Activated CD4-positive, CD25-positive, alpha-beta regulatory T cell (primary cell): Measurements from ENCODE around the gene ABITRAM.
A peak's percentile ranks its signal among the peaks of the same experiment; 100 is the strongest.
"Not testable (repeated sequence)": the region's sequence is repeated elsewhere in the genome, so short reads cannot be mapped to it uniquely, and the experiment has no call there.

ENCODE experiments used
- DNase-seq, 4 experiments: peaks; one replicate each; lab custom pipeline; 2025; lab: John Stamatoyannopoulos, UW

The ABITRAM gene

DNA sequence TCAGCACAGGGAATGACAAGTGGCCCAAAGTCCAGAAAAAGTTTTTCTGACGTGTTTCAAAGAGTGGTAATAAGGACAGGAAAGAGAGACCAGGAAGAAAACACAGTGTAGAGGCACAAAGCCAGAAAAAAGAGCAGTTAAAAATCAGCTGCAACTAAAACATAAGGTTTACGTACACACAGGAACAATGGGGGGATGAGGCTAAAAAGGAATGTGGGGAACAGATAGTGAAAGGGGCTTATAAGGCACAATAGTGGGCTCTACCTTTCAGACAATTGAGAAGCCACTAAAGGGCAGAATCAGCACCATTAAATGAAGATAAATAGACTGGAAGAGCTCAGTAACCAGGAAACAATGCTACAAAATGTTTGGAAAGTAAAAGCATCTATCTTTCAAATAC, 5.8 kb upstream of the ABITRAM start:
- no peak for DNase-seq

DNA sequence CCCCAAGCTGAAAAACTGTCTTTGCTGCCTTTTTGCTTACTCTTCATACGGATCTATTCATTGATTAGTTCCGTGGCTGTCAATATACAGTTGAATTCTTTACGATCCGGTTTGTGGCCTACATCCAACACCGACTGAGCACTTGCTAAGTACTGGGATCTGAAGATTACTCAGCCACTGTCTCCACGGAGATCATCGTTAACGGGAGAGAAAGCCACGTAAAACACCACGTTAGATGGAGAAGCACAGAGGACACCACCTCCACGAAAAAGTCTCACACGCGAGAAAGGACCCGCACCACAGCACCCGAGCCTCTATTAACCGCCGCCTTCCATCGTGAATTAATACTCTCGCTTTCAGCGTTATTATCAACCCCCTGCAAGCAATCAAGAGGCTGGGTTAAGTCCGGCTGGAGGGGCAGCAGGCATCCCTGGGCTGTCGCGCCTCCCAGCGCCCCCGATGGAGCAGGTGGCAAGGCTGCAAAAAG, 926 bp upstream of the ABITRAM start:
- DNase-seq = no peak

DNA sequence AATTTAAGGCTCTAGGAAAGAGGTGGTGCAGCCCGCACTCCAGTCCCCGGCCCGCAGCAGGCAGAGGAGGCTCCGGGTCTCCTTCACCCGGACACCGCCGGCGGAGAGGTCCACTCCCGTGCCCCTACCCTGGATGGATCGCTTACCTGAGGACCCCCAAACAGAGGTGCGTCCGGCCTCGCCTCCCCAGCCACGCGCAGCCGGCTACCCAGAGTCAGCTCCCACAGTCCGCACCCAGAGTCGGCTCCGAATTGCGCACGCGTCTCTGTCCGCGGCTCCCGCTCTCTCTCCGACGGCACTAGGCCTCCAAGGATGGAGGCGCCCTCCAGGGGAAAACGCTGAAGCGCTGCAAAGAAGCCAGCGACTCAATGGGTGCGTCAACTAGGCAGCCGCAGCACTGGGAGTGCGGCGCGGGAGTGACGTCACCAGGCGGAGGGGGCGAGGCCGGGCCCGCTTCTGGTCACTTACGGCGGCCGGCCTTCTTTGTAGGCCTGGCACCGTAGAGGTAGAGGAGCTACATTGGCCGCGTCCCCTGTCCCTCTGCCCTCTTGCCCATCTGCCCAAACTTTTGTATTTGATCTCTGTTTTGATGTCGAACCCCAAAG, 380 bp upstream of the ABITRAM start, which contains the start of gene ELP1:
ELP1 (minus strand) TSS at position 407 of the 605 bp plus-strand sequence. CDS start 2,978 bp downstream, outside the sequence.
- DNase-seq = peak; percentile 73 to 84 (median 81)

DNA sequence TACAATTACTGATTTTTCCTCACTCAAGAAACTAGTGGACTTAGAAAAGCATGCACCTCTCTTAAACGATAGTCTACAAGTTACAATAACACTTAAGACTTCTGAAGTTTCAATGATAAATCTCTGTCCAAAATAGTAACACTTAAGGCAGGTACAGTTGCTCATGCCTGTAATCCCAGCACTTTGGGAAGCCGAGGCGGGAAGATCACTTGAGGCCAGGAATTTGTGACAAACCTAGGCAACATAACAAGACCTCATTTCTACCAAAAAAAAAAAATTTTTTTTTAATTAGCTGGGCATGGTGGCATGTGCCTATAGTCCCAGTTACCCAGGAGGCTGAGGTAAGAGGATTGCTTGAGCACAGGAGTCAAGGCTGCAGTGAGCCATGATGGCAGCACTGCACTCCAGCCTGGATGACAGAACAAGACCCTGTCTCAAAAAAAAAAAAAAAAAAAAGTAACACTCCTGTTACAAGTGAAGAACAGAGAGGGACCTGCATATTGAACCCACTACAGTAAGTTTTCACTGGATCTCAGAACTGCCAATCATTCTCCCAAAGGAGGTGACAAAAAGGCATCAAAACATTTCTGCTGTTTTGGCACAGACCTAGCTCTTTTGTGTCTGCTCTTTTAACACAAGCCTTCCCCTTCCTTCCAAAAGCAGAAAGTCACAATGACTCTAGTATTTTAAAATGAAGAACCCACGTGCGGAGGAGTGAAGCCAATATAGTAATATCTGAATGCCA, 3.5 kb downstream of the ABITRAM start:
- DNase-seq = no peak

- no peak for DNase-seq
These were observed 5.8 kb downstream of the ABITRAM start for GRCh38 chr9:108939975-108940374.

- no peak for DNase-seq
These were observed 16.0 kb downstream of the ABITRAM start for GRCh38 chr9:108950168-108950567.

GRCh38 chr9:108951578-108951977, 17.4 kb downstream of the ABITRAM start:
- DNase-seq = no peak

GRCh38 chr9:108953983-108954574, 19.9 kb downstream of the ABITRAM start:
- no peak for DNase-seq

DNA sequence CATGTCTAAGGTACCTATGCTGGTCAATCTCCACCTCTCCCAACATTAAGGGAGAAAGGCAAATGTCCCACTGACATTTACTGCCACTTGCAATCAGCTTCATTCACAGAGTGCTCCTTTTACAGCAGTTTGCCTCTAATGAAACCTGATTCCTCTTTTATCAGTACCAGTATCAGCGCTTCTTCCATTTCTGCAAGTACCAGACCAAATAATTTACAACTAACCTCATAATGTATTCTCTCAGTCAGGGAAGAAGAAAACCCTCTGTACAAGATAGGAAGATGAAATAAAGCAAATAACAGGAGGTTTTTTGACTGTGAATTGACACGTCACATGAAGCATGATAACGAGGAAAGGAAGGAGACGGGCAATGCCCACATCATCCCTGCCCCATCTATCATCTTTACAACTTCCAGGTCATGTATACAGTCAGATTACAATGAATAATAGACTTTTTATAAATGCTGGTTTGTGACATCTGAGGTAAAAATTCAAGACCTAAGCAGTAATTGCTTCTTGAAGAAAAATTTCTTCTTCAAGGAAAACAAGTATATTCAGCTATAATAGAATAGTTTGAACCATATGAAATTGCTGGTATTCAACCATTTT, 21.9 kb downstream of the ABITRAM start:
- DNase-seq = no peak

DNA sequence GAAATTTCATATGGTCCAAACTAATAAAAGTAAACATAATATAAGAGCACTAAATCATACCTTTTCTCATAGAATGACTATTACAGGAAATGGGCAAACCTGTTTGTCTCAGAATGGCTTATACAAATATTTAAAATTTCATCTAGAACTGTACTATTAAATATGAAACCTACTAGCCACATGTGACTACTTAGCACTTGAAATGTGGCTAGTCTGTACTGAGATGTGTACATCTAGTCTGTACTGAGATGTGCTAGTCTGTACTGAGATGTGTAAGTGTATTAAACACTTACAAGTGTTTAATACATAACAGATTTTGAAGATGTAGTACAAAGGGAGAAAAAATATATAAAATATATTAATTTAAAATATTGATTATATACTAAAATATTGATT, 22.4 kb downstream of the ABITRAM start:
- no peak for DNase-seq

DNA sequence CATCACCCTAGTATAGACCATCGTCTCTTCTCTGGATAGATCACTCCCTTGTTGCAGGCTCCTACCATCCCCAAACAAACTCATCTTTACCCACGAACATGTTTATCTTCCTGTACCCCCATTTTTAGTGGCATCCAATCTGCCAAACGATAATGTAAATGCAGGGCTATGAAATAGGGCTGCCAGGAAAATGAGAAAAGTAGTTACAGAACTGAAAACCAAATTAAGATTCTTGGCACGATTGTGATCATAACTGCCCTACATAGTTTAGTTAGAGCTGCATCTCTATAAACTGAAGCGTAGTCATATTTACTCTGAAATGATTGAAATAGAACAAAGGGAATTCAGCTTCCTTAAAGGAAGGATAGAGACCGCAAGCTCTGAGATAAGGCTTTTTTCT, 26.1 kb downstream of the ABITRAM start:
- no peak for DNase-seq

- DNase-seq = no peak
These were observed 27.0 kb downstream of the ABITRAM start for GRCh38 chr9:108961151-108961550.

GRCh38 chr9:108963459-108964143, 29.4 kb downstream of the ABITRAM start:
- no peak for DNase-seq

DNA sequence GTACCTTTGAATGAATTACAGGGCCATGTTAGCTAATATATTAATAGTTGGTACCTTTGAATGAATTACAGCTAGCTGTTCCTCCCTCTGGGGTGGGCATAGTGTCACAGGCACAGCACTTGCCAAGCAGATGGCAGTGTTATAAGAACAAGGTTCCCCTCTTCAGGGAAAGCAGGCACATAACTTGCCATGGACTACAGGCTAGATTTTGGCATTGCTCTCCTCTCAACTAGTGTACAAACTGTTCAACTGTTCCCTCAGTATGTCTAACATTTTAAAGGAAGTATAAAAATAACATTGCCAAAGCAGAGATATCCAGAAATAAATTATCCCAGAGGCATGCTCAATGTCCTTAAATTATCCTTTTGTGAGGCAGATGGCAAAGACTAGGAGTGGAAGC, 33.7 kb downstream of the ABITRAM start:
- DNase-seq = no peak

DNA sequence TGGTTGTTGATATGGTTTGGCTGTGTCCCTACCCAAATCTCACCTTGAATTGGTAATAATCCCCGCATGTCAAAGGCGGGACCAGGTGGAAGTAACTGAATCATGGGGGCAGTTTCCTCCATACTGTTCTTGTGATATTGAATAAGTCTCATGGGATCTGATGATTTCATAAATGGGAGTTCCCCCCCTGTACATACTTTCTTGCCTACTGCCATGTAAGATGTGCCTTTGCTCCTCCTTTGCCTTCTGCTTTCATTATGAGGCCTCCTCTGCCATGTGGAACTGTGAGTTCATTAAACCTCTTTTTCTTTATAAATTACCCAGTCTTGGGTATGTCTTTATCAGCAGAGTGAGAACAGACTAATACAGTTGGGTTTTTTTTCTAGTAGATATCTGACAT, 37.2 kb downstream of the ABITRAM start:
- not testable (repeated sequence) for DNase-seq

DNA sequence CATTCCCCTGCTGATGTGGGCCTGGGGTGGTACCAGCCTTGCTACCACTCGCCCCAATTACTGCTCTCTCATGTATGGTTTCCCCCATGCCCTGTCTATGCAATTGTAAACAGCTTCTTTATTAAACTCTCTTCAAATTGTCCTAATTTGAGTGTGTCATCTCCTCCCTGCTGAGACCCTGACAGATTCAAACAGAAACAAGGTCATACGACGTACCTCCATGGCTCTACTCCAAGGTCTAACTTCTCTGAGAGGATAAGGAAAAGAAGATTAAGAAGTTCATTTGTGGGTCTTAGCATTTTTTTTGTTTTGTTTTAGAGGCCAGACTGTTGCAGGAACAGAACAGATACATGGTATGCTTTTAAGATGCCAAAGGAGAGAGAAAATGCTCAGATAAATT, 38.0 kb downstream of the ABITRAM start:
- no peak for DNase-seq

DNA sequence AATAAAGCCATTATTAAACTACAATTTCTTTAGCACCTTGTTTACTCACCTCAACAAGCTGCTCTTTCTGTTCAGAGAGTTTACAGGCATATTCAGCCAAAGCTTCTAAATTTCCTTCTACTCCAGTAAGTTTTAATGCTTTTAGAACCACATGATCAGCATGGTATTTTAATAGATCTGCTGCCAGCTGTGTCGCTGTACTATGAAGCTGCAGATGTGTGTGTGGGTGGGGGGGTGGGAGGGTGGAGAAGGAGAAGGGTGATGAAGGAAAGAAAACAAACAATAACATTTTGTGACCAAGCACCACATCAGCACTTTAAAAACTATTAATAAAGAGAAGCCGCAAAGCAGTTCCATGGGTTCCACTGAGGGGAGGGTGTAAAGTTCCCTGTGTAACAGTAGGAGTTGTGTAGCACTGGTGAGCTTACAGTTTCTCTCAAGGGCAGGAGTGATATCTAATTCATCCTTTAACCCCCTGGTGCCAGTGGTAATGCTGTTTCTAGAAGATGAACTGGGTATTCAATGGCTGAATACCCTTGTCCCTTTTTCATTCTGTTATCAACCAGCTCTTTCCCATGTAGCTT, 38.5 kb downstream of the ABITRAM start:
- DNase-seq = no peak

DNA sequence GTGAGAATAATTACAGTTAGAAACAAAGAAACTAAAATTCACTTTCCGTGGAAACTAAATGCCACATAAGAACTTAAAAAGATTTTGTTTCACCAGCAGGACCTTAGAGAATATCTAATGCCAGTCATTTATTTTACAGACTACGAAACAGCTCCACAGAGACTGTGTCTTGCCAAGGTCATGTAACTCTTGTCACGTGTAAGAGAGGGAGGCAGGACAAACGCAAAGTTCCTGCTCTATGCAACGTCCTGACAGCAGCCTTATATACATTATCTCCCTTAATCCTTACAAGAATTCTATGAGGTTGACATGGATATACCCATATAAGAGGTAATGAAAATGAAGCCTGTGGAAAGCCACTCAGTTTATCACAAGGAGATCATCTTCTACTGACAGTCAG, 39.7 kb downstream of the ABITRAM start:
- DNase-seq = no peak

GRCh38 chr9:108978205-108978604, 44.0 kb downstream of the ABITRAM start:
- no peak for DNase-seq

DNA sequence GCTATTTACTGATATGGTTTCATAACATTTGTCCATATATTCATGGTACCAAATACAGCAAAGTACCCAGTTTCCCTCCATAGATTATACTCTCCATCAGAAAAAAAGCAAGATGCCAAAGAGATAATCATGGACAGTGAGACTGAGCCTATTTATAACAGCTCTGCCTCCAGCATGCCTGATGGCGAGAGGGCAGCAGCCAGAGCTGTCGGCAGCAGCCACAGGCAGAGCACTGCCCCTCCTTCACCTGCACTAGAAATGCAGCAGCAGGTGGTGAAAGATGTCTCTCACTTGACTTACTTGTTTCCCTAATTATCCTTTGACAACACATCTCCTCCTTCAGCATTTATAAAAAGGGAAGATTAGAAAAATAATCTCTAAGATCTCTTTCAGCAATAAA, 46.7 kb downstream of the ABITRAM start:
- no peak for DNase-seq

DNA sequence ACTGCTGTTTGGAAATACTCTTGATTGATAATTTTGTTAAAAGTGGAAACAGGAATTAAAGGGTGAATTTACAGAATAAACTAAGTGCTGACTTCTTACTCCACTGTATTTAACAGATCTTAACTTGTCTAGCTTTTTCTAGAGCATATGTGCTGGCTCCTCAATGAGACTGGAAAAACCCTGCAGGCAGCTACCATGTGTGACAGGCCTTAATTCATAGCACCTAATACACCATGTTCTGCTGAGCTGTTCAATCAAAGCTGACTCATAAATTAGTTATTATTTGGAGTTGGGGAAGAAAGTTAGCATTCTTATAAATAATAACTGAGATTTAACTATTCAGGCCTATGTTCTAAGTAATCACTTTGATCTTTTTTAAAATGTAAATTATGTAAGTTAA, 49.7 kb downstream of the ABITRAM start:
- DNase-seq = no peak
